HEK293 (cell line): ENCODE data around the gene DARS2.

ENCODE experiments used
- CTCF ChIA-PET: fragments of 350-600 bp; formaldehyde crosslinking; extraction: SDS; loops from one replicate; lab custom pipeline; 2021; ENCODE audit warnings: antibody characterized with exemption; lab: Yijun Ruan, JAX
- POLR2A ChIA-PET: fragments of 300-600 bp; formaldehyde crosslinking; extraction: SDS; loops from one replicate; lab custom pipeline; 2020; ENCODE audit warnings: antibody characterized with exemption, inconsistent platforms; lab: Yijun Ruan, JAX
- H3K27ac ChIP-seq: fragments of 200-500 bp; sonication (Bioruptor generic); 2 replicates; pipeline ENCODE4 v1.5.1; 2014; ENCODE audit warnings: low read depth, low read length, control low read depth, inconsistent platforms; ENCODE audit errors: extremely low read depth
- H3K36me3 ChIP-seq, 2 experiments: fragments of 200-500 bp in 1 of 2; sonication (Bioruptor generic) in 1 of 2; 1 replicate in 1 of 2; 2 replicates in 1 of 2; pipeline ENCODE4 v1.5.1; 2014 to 2017; ENCODE audit warnings: inconsistent platforms in 2 of 2, low read length in 2 of 2; ENCODE audit not compliant: control insufficient read depth in 2 of 2, insufficient read depth in 1 of 2
- H3K4me1 ChIP-seq: fragments of 200-500 bp; sonication (Bioruptor generic); 2 replicates; pipeline ENCODE4 v1.5.1; 2014; ENCODE audit warnings: mild to moderate bottlenecking, low read length, inconsistent platforms; ENCODE audit not compliant: control insufficient read depth, insufficient read depth
- H3K4me3 ChIP-seq: 2 replicates; pipeline ENCODE4 v1.5.1; 2011; ENCODE audit warnings: low read depth, mild to moderate bottlenecking, control low read depth, low read length, moderate library complexity
- H3K9me3 ChIP-seq: fragments of 200-500 bp; sonication (Bioruptor generic); 2 replicates; pipeline ENCODE4 v1.5.1; 2014; ENCODE audit warnings: low read depth, low read length, inconsistent platforms; ENCODE audit not compliant: control insufficient read depth, insufficient read depth
- BCL6B ChIP-seq: fragments of 450-650 bp; formaldehyde crosslinking; IDR thresholded peaks from 2 replicates; pipeline ENCODE4 v1.5.1; 2017; ENCODE audit warnings: missing biosample characterization, missing genetic modification characterization
- GLI4 ChIP-seq: fragments of 450-650 bp; formaldehyde crosslinking; IDR thresholded peaks from 2 replicates; pipeline ENCODE4 v1.5.1; 2016; ENCODE audit warnings: missing biosample characterization, missing genetic modification characterization
- KLF1 ChIP-seq: fragments of 450-650 bp; formaldehyde crosslinking; IDR thresholded peaks from 2 replicates; pipeline ENCODE4 v1.5.1; 2016; ENCODE audit warnings: missing biosample characterization, missing genetic modification characterization
- KLF9 ChIP-seq: fragments of 450-650 bp; formaldehyde crosslinking; IDR thresholded peaks from 2 replicates; pipeline ENCODE4 v1.5.1; 2016; ENCODE audit warnings: missing biosample characterization, missing genetic modification characterization, low read depth
- RBAK ChIP-seq: fragments of 450-650 bp; formaldehyde crosslinking; IDR thresholded peaks from 2 replicates; pipeline ENCODE4 v1.5.1; 2016; ENCODE audit warnings: missing biosample characterization, missing genetic modification characterization
- REPIN1 ChIP-seq: fragments of 450-650 bp; formaldehyde crosslinking; IDR thresholded peaks from 2 replicates; pipeline ENCODE4 v1.5.1; 2017; ENCODE audit warnings: missing biosample characterization, missing genetic modification characterization, low read depth
- SETDB1 ChIP-seq: IDR thresholded peaks from one replicate; pipeline ENCODE4 v1.6.1; 2017; ENCODE audit warnings: mild to moderate bottlenecking, low read length, moderate library complexity, mixed read lengths; ENCODE audit not compliant: insufficient read length
- TCF7L2 ChIP-seq: IDR thresholded peaks from 2 replicates; pipeline ENCODE4 v1.6.1; 2011; ENCODE audit warnings: low read depth, mild to moderate bottlenecking, inconsistent platforms, low read length, moderate library complexity, borderline replicate concordance
- ZBTB17 ChIP-seq: fragments of 450-650 bp; formaldehyde crosslinking; IDR thresholded peaks from 2 replicates; pipeline ENCODE4 v1.5.1; 2016; ENCODE audit warnings: missing biosample characterization, missing genetic modification characterization
- ZBTB48 ChIP-seq: fragments of 450-650 bp; formaldehyde crosslinking; IDR thresholded peaks from 2 replicates; pipeline ENCODE4 v1.5.1; 2016; ENCODE audit warnings: missing biosample characterization, missing genetic modification characterization
- ZFP41 ChIP-seq: fragments of 450-650 bp; formaldehyde crosslinking; IDR thresholded peaks from 2 replicates; pipeline ENCODE4 v1.5.1; 2016; ENCODE audit warnings: missing biosample characterization, missing genetic modification characterization, borderline replicate concordance
- ZNF146 ChIP-seq: fragments of 450-650 bp; formaldehyde crosslinking; IDR thresholded peaks from 2 replicates; pipeline ENCODE4 v1.5.1; 2016; ENCODE audit warnings: missing biosample characterization, missing genetic modification characterization
- ZNF184 ChIP-seq: fragments of 450-650 bp; IDR thresholded peaks from 2 replicates; pipeline ENCODE4 v1.5.1; 2018; ENCODE audit warnings: missing biosample characterization, mild to moderate bottlenecking, missing genetic modification characterization
- ZNF239 ChIP-seq: fragments of 450-650 bp; formaldehyde crosslinking; IDR thresholded peaks from 2 replicates; pipeline ENCODE4 v1.5.1; 2016; ENCODE audit warnings: missing biosample characterization, missing genetic modification characterization
- ZNF248 ChIP-seq: fragments of 450-650 bp; formaldehyde crosslinking; IDR thresholded peaks from 2 replicates; pipeline ENCODE4 v1.5.1; 2017; ENCODE audit warnings: missing biosample characterization, missing genetic modification characterization
- ZNF302 ChIP-seq: fragments of 450-650 bp; formaldehyde crosslinking; IDR thresholded peaks from 2 replicates; pipeline ENCODE4 v1.5.1; 2016; ENCODE audit warnings: missing biosample characterization, missing genetic modification characterization, low read depth
- ZNF404 ChIP-seq: fragments of 450-650 bp; formaldehyde crosslinking; IDR thresholded peaks from 2 replicates; pipeline ENCODE4 v1.5.1; 2017; ENCODE audit warnings: missing biosample characterization, missing genetic modification characterization
- ZNF510 ChIP-seq: fragments of 450-650 bp; formaldehyde crosslinking; IDR thresholded peaks from 2 replicates; pipeline ENCODE4 v1.5.1; 2018; ENCODE audit warnings: mild to moderate bottlenecking, missing genetic modification characterization, missing biosample characterization; ENCODE audit not compliant: insufficient replicate concordance
- ZNF623 ChIP-seq: fragments of 450-650 bp; formaldehyde crosslinking; IDR thresholded peaks from 2 replicates; pipeline ENCODE4 v1.5.1; 2016; ENCODE audit warnings: missing biosample characterization, missing genetic modification characterization
- ZNF629 ChIP-seq: fragments of 450-650 bp; formaldehyde crosslinking; IDR thresholded peaks from 2 replicates; pipeline ENCODE4 v1.5.1; 2017; ENCODE audit warnings: missing biosample characterization, missing genetic modification characterization
- ZNF654 ChIP-seq: fragments of 450-650 bp; formaldehyde crosslinking; IDR thresholded peaks from 2 replicates; pipeline ENCODE4 v1.5.1; 2016; ENCODE audit warnings: low read depth, missing biosample characterization, missing genetic modification characterization
- ZNF664 ChIP-seq: fragments of 450-650 bp; formaldehyde crosslinking; IDR thresholded peaks from 2 replicates; pipeline ENCODE4 v1.5.1; 2016; ENCODE audit warnings: missing biosample characterization, missing genetic modification characterization
- ZNF777 ChIP-seq: fragments of 450-650 bp; formaldehyde crosslinking; IDR thresholded peaks from 2 replicates; pipeline ENCODE4 v1.5.1; 2017; ENCODE audit warnings: missing biosample characterization, missing genetic modification characterization, borderline replicate concordance
- ZNF792 ChIP-seq: fragments of 450-650 bp; formaldehyde crosslinking; IDR thresholded peaks from 2 replicates; pipeline ENCODE4 v1.5.1; 2016; ENCODE audit warnings: missing biosample characterization, missing genetic modification characterization
- ZSCAN23 ChIP-seq: fragments of 450-650 bp; formaldehyde crosslinking; IDR thresholded peaks from 2 replicates; pipeline ENCODE4 v1.5.1; 2016; ENCODE audit warnings: missing biosample characterization, missing genetic modification characterization
- TF ChIP-seq, protein P1 (sequence below): fragments of 450-650 bp; formaldehyde crosslinking; IDR thresholded peaks from 2 replicates; pipeline ENCODE4 v1.5.1; 2017; ENCODE audit warnings: missing biosample characterization, missing genetic modification characterization
- TF ChIP-seq, protein P2 (sequence below): fragments of 450-650 bp; formaldehyde crosslinking; IDR thresholded peaks from 2 replicates; pipeline ENCODE4 v1.5.1; 2016; ENCODE audit warnings: missing biosample characterization, missing genetic modification characterization
- TF ChIP-seq, protein P3 (sequence below): fragments of 450-650 bp; formaldehyde crosslinking; IDR thresholded peaks from 2 replicates; pipeline ENCODE4 v1.5.1; 2016; ENCODE audit warnings: missing biosample characterization, missing genetic modification characterization, low read depth
- TF ChIP-seq, protein P4 (sequence below): fragments of 450-650 bp; formaldehyde crosslinking; IDR thresholded peaks from 2 replicates; pipeline ENCODE4 v1.5.1; 2016; ENCODE audit warnings: missing biosample characterization, missing genetic modification characterization

DARS2 gene

GRCh38 chr1:173900992-173901391 lies 76.5 kb downstream of the DARS2 start:
- CTCF ChIA-PET: no interaction called here
- Histone ChIP-seq H3K4me3 (no peak overlapping the region), H3K27ac (no peak overlapping the region), H3K9me3 (no peaks in the 10 kb centered on the region), H3K4me1 (no peaks in the 10 kb centered on the region), H3K36me3 (no peaks in the 10 kb centered on the region)
- no peak for TF ChIP-seq ZNF623 (tag by site-specific recombination)
- no peak for TF ChIP-seq ZBTB17 (tag by site-specific recombination)
- no peak for TF ChIP-seq TCF7L2
- peak; percentile 77 for TF ChIP-seq ZNF664
- TF ChIP-seq ZNF146 (tag by site-specific recombination): no peak
- TF ChIP-seq ZNF239 (tag by site-specific recombination): no peak
- TF ChIP-seq ZNF302 (tag by site-specific recombination): no peak
- TF ChIP-seq BCL6B (tag by site-specific recombination): peak; percentile 69; the same call in 1 of the 2 replicates
- TF ChIP-seq, protein P1, sequence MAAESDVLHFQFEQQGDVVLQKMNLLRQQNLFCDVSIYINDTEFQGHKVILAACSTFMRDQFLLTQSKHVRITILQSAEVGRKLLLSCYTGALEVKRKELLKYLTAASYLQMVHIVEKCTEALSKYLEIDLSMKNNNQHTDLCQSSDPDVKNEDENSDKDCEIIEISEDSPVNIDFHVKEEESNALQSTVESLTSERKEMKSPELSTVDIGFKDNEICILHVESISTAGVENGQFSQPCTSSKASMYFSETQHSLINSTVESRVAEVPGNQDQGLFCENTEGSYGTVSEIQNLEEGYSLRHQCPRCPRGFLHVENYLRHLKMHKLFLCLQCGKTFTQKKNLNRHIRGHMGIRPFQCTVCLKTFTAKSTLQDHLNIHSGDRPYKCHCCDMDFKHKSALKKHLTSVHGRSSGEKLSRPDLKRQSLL: no peak
- no peak for TF ChIP-seq RBAK (tag by site-specific recombination)
- TF ChIP-seq, protein P2, sequence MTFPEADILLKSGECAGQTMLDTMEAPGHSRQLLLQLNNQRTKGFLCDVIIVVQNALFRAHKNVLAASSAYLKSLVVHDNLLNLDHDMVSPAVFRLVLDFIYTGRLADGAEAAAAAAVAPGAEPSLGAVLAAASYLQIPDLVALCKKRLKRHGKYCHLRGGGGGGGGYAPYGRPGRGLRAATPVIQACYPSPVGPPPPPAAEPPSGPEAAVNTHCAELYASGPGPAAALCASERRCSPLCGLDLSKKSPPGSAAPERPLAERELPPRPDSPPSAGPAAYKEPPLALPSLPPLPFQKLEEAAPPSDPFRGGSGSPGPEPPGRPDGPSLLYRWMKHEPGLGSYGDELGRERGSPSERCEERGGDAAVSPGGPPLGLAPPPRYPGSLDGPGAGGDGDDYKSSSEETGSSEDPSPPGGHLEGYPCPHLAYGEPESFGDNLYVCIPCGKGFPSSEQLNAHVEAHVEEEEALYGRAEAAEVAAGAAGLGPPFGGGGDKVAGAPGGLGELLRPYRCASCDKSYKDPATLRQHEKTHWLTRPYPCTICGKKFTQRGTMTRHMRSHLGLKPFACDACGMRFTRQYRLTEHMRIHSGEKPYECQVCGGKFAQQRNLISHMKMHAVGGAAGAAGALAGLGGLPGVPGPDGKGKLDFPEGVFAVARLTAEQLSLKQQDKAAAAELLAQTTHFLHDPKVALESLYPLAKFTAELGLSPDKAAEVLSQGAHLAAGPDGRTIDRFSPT (tag by site-specific recombination): no peak
- TF ChIP-seq ZBTB48 (tag by site-specific recombination): no peak
- no peak for TF ChIP-seq REPIN1 (tag by site-specific recombination)
- no peak for TF ChIP-seq ZNF248 (tag by site-specific recombination)
- no peak for TF ChIP-seq GLI4 (tag by site-specific recombination)
- no peak for TF ChIP-seq ZNF654
- no peak for TF ChIP-seq ZSCAN23 (tag by site-specific recombination)
- TF ChIP-seq ZNF629 (tag by site-specific recombination): no peak
- POLR2A ChIA-PET: interaction anchor here (0.7 kb wide), 1 partner anchor 63 kb away, joined by 3 read pairs; no protein-coding TSS in a partner anchor

DNA sequence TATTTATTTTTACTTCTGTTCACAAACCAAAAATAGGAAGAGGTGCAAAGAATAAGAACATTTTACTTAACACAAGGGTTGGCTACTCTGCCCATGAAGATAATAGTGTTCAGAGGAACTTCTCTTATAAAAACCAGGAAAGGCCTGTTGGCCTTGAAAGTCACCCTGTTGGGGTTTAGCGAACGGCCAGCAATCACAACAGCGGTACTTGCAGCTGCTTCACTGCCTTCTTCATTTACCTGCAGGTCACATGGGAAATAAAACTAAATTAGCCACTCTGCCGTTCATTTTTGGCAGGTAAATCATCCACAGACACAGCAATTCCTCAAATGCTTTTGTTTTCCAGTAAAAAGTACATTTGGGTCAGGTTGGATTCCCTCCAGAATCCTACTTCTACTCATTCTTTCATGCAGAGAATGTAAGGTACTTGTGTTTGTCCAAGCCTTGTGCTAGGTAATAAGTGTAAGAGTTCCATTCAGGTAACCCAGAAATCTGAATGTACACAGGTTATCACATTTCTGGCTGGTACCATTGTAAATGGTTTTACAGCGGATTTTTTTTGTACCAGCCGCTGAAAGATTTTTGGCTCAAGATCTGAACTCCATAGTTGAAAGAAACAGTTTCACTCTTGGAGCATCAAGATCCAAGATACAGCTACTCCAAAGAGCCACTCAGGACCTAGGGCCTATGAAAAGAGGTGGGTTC lies 79.5 kb downstream of the DARS2 start:
- Histone ChIP-seq H3K27ac (no peak overlapping the region), H3K9me3 (no peaks in the 10 kb centered on the region), H3K4me3 (no peak overlapping the region), H3K4me1 (no peaks in the 10 kb centered on the region), H3K36me3 (no peaks in the 10 kb centered on the region)
- CTCF ChIA-PET: interaction anchor here (0.7 kb wide), 1 partner anchor 296 kb away, joined by 3 read pairs; no protein-coding TSS in a partner anchor
- POLR2A ChIA-PET: no interaction called here
- TF ChIP-seq, protein P3, sequence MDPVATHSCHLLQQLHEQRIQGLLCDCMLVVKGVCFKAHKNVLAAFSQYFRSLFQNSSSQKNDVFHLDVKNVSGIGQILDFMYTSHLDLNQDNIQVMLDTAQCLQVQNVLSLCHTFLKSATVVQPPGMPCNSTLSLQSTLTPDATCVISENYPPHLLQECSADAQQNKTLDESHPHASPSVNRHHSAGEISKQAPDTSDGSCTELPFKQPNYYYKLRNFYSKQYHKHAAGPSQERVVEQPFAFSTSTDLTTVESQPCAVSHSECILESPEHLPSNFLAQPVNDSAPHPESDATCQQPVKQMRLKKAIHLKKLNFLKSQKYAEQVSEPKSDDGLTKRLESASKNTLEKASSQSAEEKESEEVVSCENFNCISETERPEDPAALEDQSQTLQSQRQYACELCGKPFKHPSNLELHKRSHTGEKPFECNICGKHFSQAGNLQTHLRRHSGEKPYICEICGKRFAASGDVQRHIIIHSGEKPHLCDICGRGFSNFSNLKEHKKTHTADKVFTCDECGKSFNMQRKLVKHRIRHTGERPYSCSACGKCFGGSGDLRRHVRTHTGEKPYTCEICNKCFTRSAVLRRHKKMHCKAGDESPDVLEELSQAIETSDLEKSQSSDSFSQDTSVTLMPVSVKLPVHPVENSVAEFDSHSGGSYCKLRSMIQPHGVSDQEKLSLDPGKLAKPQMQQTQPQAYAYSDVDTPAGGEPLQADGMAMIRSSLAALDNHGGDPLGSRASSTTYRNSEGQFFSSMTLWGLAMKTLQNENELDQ (tag by site-specific recombination): no peak
- TF ChIP-seq ZNF777 (tag by site-specific recombination): no peak
- no peak for TF ChIP-seq ZNF510
- no peak for TF ChIP-seq SETDB1
- TF ChIP-seq ZNF792: no peak
- TF ChIP-seq KLF1 (tag by site-specific recombination): no peak
- TF ChIP-seq, protein P4, sequence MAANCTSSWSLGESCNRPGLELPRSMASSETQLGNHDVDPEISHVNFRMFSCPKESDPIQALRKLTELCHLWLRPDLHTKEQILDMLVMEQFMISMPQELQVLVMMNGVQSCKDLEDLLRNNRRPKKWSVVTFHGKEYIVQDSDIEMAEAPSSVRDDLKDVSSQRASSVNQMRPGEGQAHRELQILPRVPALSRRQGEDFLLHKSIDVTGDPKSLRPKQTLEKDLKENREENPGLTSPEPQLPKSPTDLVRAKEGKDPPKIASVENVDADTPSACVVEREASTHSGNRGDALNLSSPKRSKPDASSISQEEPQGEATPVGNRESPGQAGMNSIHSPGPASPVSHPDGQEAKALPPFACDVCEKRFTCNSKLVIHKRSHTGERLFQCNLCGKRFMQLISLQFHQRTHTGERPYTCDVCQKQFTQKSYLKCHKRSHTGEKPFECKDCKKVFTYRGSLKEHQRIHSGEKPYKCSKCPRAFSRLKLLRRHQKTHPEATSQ (tag by site-specific recombination): no peak
- TF ChIP-seq KLF9: no peak
- no peak for TF ChIP-seq ZNF248 (tag by site-specific recombination)
- TF ChIP-seq ZFP41 (tag by site-specific recombination): no peak
- TF ChIP-seq ZNF404: no peak
- TF ChIP-seq ZNF184 (tag by site-specific recombination): no peak
